ENCODE results near the gene JAG1.

The JAG1 gene

GRCh38 chr20:10673842-10674683 lies at the start of gene JAG1:
TSS of gene JAG1 (minus strand) at chr20:10673999. CDS start at chr20:10673530, 469 bp downstream.
- peak in 1 of 2 donors; percentile 18 for DNase-seq (ENCODE audit: low read depth in 1 of 2, low spot score in 1 of 2)

GRCh38 chr20:10721976-10722375 lies 48.2 kb upstream of the JAG1 start:
- no peak for DNase-seq (ENCODE audit: low read depth in 1 of 2, low spot score in 1 of 2)

- DNase-seq (ENCODE audit: low read depth in 1 of 2, low spot score in 1 of 2) = no peak
Observed at GRCh38 chr20:10721137-10721896, 47.5 kb upstream of the JAG1 start.

GRCh38 chr20:10720565-10720964 lies 46.8 kb upstream of the JAG1 start:
- DNase-seq (ENCODE audit: low read depth in 1 of 2, low spot score in 1 of 2) = no peak

GRCh38 chr20:10719740-10720385 lies 46.1 kb upstream of the JAG1 start:
- no peak for DNase-seq (ENCODE audit: low read depth in 1 of 2, low spot score in 1 of 2)

GRCh38 chr20:10718661-10719060 lies 44.9 kb upstream of the JAG1 start:
- DNase-seq (ENCODE audit: low read depth in 1 of 2, low spot score in 1 of 2) = no peak

- DNase-seq (ENCODE audit: low read depth in 1 of 2, low spot score in 1 of 2) = no peak
Observed at GRCh38 chr20:10716855-10717254, 43.1 kb upstream of the JAG1 start.

- DNase-seq (ENCODE audit: low read depth in 1 of 2, low spot score in 1 of 2) = no peak
Observed at GRCh38 chr20:10715035-10715434, 41.2 kb upstream of the JAG1 start.

- no peak for DNase-seq (ENCODE audit: low read depth in 1 of 2, low spot score in 1 of 2)
Observed at GRCh38 chr20:10714236-10714975, 40.6 kb upstream of the JAG1 start.

- no peak for DNase-seq (ENCODE audit: low read depth in 1 of 2, low spot score in 1 of 2)
Observed at GRCh38 chr20:10713161-10713560, 39.4 kb upstream of the JAG1 start.

GRCh38 chr20:10711903-10712451 lies 38.2 kb upstream of the JAG1 start:
- no peak for DNase-seq (ENCODE audit: low read depth in 1 of 2, low spot score in 1 of 2)

GRCh38 chr20:10710991-10711775 lies 37.4 kb upstream of the JAG1 start:
- DNase-seq (ENCODE audit: low read depth in 1 of 2, low spot score in 1 of 2) = no peak

GRCh38 chr20:10709916-10710315 lies 36.1 kb upstream of the JAG1 start:
- DNase-seq (ENCODE audit: low read depth in 1 of 2, low spot score in 1 of 2) = no peak

GRCh38 chr20:10708351-10709185 lies 34.8 kb upstream of the JAG1 start:
- no peak for DNase-seq (ENCODE audit: low read depth in 1 of 2, low spot score in 1 of 2)

GRCh38 chr20:10707791-10708190 lies 34.0 kb upstream of the JAG1 start:
- DNase-seq (ENCODE audit: low read depth in 1 of 2, low spot score in 1 of 2) = no peak

- DNase-seq (ENCODE audit: low read depth in 1 of 2, low spot score in 1 of 2) = no peak
Observed at GRCh38 chr20:10707068-10707467, 33.3 kb upstream of the JAG1 start.

- no peak for DNase-seq (ENCODE audit: low read depth in 1 of 2, low spot score in 1 of 2)
Observed at GRCh38 chr20:10706460-10706811, 32.6 kb upstream of the JAG1 start.

GRCh38 chr20:10705801-10706459 lies 32.1 kb upstream of the JAG1 start:
- no peak for DNase-seq (ENCODE audit: low read depth in 1 of 2, low spot score in 1 of 2)

- DNase-seq (ENCODE audit: low read depth in 1 of 2, low spot score in 1 of 2) = no peak
Observed at GRCh38 chr20:10701607-10702006, 27.8 kb upstream of the JAG1 start.
